Left cardiac atrium (tissue), 4 donors: Measurements from ENCODE around the gene RUFY4. TPM values are rescaled to one million over a fixed set of nuclear protein-coding genes. Genes with fewer than 3 reads are reported as not detected.

Source experiments
- ATAC-seq, 2 donors: fragments of 200-7000 bp; cut with Tn5 transposase; one replicate each; pipeline ENCODE4 v1.9.1; 2020; ENCODE audit warnings: mild to moderate bottlenecking in 2 of 2, moderate library complexity in 2 of 2
- DNase-seq: peaks from one replicate; pipeline ENCODE4 v3.0.0-alpha.2; 2020
- intact Hi-C, 2 donors: fragments of 100-400 bp; cut with DNase I; formaldehyde crosslinking; loops; one replicate each; pipeline versions ENCODE4 v1.14.1 to v1.15.1; 2022 to 2023
- long read RNA-seq: library from polyadenylated mRNA; unstranded; transcript quantifications from one replicate; pipeline ENCODE4 v2.0.0, GENCODE V29; 2021
- total RNA-seq, 2 donors: library from RNA; stranded (reverse); fragmentation: NEBNext Ultra II Directional; extraction: Animal tissue kit (Norgen Biotek cat#: 25700); gene quantifications; one replicate each; pipeline ENCODE4 v1.2.1, GENCODE V29; 2021
- donor health status: DM: no; HTN: yes; CAD: no.
- donor health status: DM: no; HTN: yes; CAD: no; lungs with severe emphysema.
- donor health status: DM: yes; HTN: yes; CAD: no.
- donor health status: Dilated cardiomyopathy.

RUFY4 gene
- not detected for total RNA-seq
- long read RNA-seq: 0 reads

- intact Hi-C loops: loop anchor here in 1 of 2 donors (10.0 kb wide), 1 partner anchor 284 kb away; no protein-coding TSS in a partner anchor
- peak; percentile 65 to 72 for ATAC-seq
- peak; percentile 67 for DNase-seq
These were observed at the start of gene RUFY4 for GRCh38 chr2:218068721-218069334. Gene RUFY4 (plus strand): TSS chr2:218069253. CDS start chr2:218070606, 1,353 bp downstream.

GRCh38 chr2:218019411-218020060, 49.5 kb upstream of the RUFY4 start:
- intact Hi-C loops: no loop called here
- no peak for DNase-seq
- ATAC-seq: no peak

- intact Hi-C loops: no loop called here
- DNase-seq: no peak
- no peak for ATAC-seq
These were observed 48.8 kb upstream of the RUFY4 start for GRCh38 chr2:218020281-218020680.

- DNase-seq: no peak
- intact Hi-C loops: no loop called here
- ATAC-seq: no peak
These were observed 48.0 kb upstream of the RUFY4 start for GRCh38 chr2:218020966-218021535.

GRCh38 chr2:218021536-218022071, 47.4 kb upstream of the RUFY4 start:
- DNase-seq: peak; percentile 55
- ATAC-seq: peak; percentile 57 to 81
- intact Hi-C loops: no loop called here

GRCh38 chr2:218022131-218022850, 46.8 kb upstream of the RUFY4 start:
- no peak for ATAC-seq
- intact Hi-C loops: no loop called here
- no peak for DNase-seq

GRCh38 chr2:218022851-218023530, 46.1 kb upstream of the RUFY4 start:
- ATAC-seq: no peak
- intact Hi-C loops: no loop called here
- no peak for DNase-seq

GRCh38 chr2:218023636-218024035, 45.4 kb upstream of the RUFY4 start:
- no peak for DNase-seq

GRCh38 chr2:218024336-218024735, 44.7 kb upstream of the RUFY4 start:
- ATAC-seq (peak; percentile 17 to 43), DNase-seq (no peak)
- intact Hi-C loops: no loop called here

More at GRCh38 chr2:218023636-218024035, 45.4 kb upstream of the RUFY4 start:
- intact Hi-C loops: no loop called here
- no peak for ATAC-seq

GRCh38 chr2:218024871-218025270, 44.2 kb upstream of the RUFY4 start:
- DNase-seq (no peak), ATAC-seq (no peak)
- intact Hi-C loops: no loop called here

GRCh38 chr2:218026244-218026643, 42.8 kb upstream of the RUFY4 start:
- ATAC-seq: no peak

GRCh38 chr2:218026676-218027425, 42.2 kb upstream of the RUFY4 start:
- ATAC-seq: no peak
- intact Hi-C loops: no loop called here
- no peak for DNase-seq

More at GRCh38 chr2:218026244-218026643, 42.8 kb upstream of the RUFY4 start:
- DNase-seq: no peak
- intact Hi-C loops: no loop called here

- intact Hi-C loops: no loop called here
- DNase-seq (no peak), ATAC-seq (no peak)
These were observed 41.4 kb upstream of the RUFY4 start for GRCh38 chr2:218027426-218028188.

GRCh38 chr2:218028189-218028495, 40.9 kb upstream of the RUFY4 start:
- intact Hi-C loops: no loop called here
- ATAC-seq (no peak), DNase-seq (no peak)

- intact Hi-C loops: no loop called here
- DNase-seq (no peak), ATAC-seq (no peak)
These were observed 40.3 kb upstream of the RUFY4 start for GRCh38 chr2:218028562-218029348.

- ATAC-seq (no peak), DNase-seq (no peak)
- intact Hi-C loops: loop anchor here in 1 of 2 donors (5.0 kb wide), 1 partner anchor 37 kb away; no protein-coding TSS in a partner anchor
These were observed 39.4 kb upstream of the RUFY4 start for GRCh38 chr2:218029366-218030360.
